Kidney epithelial cell (primary cell): Measurements from ENCODE around the gene SLC26A4. TPM values are rescaled to one million over a fixed set of nuclear protein-coding genes. Genes with fewer than 3 reads are reported as not detected.

Experiments used
- DNase-seq: peaks from one replicate; pipeline ENCODE4 v3.0.0-alpha.2; 2010; ENCODE audit warnings: low read depth
- H3K27me3 ChIP-seq: 2 replicates; pipeline ENCODE4 v1.6.0; 2011; ENCODE audit warnings: low read length; ENCODE audit not compliant: control insufficient read depth, insufficient read depth
- H3K36me3 ChIP-seq: 2 replicates; pipeline ENCODE4 v1.5.1; 2011; ENCODE audit warnings: low read length; ENCODE audit not compliant: control insufficient read depth, insufficient read depth
- H3K4me3 ChIP-seq: 2 replicates; pipeline ENCODE4 v1.5.1; 2011; ENCODE audit warnings: low read depth, mild to moderate bottlenecking, control low read depth, low read length
- total RNA-seq: library from RNA; depleted of rRNA; stranded (reverse); fragments of >200 nt; gene quantifications from 2 replicates; pipeline ENCODE4 v1.2.3, GENCODE V29; 2015
- TF ChIP-seq, protein P1 (sequence below): IDR thresholded peaks from 2 replicates; pipeline ENCODE4 v1.5.1; 2011; ENCODE audit warnings: mild to moderate bottlenecking, moderate library complexity, low read length, control low read depth, inconsistent platforms; ENCODE audit not compliant: insufficient read depth, poor library complexity, severe bottlenecking

The SLC26A4 gene
- total RNA-seq, 1 donor from 2014 or later, result 0.25 TPM

DNA sequence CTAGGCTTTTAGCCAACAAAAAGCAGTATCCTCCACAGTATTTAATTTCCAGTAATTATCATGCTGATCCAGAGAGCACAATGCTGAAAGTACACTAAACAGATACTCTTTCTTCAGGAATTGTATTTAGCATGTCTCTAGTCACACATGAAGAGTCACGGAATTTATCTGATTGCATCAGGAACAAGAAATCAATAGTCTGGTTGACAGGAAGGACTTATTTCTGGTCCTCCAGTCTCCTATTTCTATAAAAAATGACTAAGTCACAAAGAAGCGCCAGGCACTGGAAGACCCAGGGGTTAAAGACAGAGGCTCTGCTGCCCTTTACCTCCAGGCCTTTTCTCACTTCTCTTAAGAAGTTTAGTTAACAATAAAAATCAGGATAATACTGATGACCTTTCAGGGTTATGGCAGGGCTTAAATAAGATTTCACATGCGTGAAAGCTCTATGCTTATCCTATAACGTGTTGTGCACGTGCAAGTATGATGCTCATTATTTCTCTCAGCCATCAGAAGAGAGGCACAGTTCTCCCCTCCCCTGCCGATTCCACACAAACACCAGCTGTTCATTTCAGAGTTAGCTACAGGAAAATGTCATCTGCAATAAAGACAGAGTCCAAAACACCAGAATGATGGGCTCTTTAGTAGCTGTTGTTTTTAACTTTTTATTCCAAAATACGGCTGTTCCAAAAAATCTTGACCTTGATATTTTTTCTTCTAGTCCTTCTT, 36.9 kb downstream of the SLC26A4 start:
- no peak for DNase-seq
- TF ChIP-seq, protein P1, sequence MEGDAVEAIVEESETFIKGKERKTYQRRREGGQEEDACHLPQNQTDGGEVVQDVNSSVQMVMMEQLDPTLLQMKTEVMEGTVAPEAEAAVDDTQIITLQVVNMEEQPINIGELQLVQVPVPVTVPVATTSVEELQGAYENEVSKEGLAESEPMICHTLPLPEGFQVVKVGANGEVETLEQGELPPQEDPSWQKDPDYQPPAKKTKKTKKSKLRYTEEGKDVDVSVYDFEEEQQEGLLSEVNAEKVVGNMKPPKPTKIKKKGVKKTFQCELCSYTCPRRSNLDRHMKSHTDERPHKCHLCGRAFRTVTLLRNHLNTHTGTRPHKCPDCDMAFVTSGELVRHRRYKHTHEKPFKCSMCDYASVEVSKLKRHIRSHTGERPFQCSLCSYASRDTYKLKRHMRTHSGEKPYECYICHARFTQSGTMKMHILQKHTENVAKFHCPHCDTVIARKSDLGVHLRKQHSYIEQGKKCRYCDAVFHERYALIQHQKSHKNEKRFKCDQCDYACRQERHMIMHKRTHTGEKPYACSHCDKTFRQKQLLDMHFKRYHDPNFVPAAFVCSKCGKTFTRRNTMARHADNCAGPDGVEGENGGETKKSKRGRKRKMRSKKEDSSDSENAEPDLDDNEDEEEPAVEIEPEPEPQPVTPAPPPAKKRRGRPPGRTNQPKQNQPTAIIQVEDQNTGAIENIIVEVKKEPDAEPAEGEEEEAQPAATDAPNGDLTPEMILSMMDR, result no peak
- H3K36me3 ChIP-seq, result no peaks in the 10 kb centered on the region
- no peak overlapping the region for H3K4me3 ChIP-seq
- H3K27me3 ChIP-seq, result no peaks in the 10 kb centered on the region

DNA sequence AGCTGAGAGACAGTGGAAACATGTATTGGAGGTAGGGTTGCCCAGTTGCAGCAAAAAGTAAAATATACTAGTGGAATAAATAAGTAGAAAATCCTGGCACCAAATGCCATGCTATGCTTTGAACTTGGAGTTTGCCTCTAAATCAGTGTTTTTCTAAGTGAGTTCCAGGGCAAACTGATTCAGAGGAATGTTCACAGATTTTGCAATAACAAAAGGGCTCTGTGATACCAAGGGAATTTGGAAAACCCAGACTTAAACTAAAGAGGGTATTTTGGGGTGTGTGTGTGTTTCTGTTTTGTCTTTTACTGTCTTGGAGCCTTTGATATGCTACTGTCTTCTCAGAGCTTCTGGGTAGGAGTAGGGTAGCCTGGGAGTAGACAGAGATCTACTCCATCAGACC, 39.9 kb downstream of the SLC26A4 start:
- no peaks in the 10 kb centered on the region for H3K36me3 ChIP-seq
- TF ChIP-seq, protein P1, result no peak
- no peaks in the 10 kb centered on the region for H3K27me3 ChIP-seq
- DNase-seq, result no peak
- no peak overlapping the region for H3K4me3 ChIP-seq

DNA sequence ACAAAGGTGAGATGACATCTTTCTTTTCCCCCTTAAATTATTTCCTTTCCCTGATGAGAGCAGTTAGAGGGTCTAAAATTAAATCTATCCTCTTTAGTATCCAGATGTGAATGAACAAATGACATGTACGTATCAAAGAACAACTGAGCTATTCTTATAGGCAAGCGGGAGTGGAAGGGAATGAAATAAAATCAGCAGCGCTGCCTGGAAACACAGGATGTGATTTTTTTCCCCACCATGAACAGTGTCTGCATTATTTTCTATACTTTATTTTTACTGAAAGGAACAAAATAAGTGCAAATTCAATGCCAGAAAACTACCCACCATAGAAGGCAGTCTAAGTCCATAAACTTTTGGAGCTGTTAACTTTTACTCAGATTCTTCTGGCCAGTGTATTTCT, 40.6 kb downstream of the SLC26A4 start:
- H3K27me3 ChIP-seq, result no peaks in the 10 kb centered on the region
- no peak overlapping the region for H3K4me3 ChIP-seq
- DNase-seq, result no peak
- no peaks in the 10 kb centered on the region for H3K36me3 ChIP-seq
- TF ChIP-seq, protein P1, result no peak

DNA sequence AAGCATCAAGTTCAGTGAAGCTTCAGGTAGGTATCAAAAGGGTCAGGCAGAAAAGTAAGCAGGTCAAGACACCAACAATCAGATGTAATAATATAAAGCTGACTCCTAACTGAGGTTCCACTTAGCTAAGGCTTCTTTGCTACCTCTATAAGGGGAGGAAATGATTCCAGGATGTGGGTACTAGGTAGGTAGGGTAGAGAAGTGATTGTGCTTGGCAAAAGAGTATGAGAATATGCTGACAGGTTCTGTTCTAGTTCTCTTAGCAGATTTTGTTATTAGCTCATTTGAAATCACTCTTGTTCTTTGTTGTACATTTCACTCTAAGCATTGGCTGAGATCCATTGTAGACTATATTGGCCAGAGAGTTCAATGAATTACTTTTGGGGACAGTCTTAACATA, 42.6 kb downstream of the SLC26A4 start:
- H3K4me3 ChIP-seq, result no peak overlapping the region
- DNase-seq, result no peak
- no peaks in the 10 kb centered on the region for H3K36me3 ChIP-seq
- H3K27me3 ChIP-seq, result no peaks in the 10 kb centered on the region
- TF ChIP-seq, protein P1, result no peak

DNA sequence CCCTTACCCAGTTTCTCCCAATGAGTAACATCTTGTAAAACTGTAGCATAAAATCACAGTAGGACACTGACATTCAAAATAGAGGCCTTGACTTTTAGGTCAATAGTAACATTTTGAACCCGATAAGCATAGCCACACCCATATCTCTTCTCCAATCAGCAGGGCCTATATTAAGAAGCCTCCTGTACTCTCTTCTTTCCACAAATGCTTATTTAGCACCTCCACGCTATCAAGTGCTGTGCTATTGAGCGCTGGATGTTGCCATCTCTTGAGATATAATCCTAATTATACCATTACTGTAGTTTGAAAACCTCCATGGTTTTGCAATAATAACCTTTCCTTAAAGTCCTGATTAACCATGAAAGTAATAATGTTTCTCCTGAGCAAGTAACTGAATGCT, 43.2 kb downstream of the SLC26A4 start:
- no peak for DNase-seq
- TF ChIP-seq, protein P1, result no peak
- no peaks in the 10 kb centered on the region for H3K27me3 ChIP-seq
- no peak overlapping the region for H3K4me3 ChIP-seq
- no peaks in the 10 kb centered on the region for H3K36me3 ChIP-seq

DNA sequence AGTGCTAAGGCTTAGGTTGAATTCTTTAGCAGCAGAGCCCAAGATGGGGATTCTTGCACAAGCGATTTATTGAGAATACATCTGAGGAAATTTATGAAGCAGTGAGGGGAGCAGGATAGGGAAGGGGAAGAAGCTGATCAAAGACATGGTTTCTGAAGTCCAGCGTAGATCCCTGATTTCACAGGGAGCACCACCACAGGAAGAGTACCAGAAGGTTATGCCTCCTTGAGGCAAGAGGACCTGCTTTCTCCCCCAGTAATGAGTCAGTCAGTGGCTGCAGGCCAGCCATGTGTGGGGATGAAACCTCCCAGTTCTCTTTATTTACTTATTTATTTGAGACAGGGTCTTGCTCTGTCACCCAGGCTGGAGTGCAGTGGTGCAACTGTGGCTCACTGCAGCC, 48.3 kb downstream of the SLC26A4 start:
- no peak overlapping the region for H3K4me3 ChIP-seq
- TF ChIP-seq, protein P1, result no peak
- no peaks in the 10 kb centered on the region for H3K27me3 ChIP-seq
- H3K36me3 ChIP-seq, result no peaks in the 10 kb centered on the region
- no peak for DNase-seq
